HEK293 (cell line): Measurements from ENCODE around the gene SSTR4.

Source experiments
- BCL11A ChIP-seq: fragments of 450-650 bp; formaldehyde crosslinking; IDR thresholded peaks from 2 replicates; pipeline ENCODE4 v1.5.1; 2016; ENCODE audit warnings: low read depth, missing biosample characterization, missing genetic modification characterization
- CTCF ChIP-seq: fragments of 450-650 bp; formaldehyde crosslinking; IDR thresholded peaks from 2 replicates; pipeline ENCODE4 v1.5.1; 2016; ENCODE audit warnings: missing biosample characterization, missing genetic modification characterization
- SALL2 ChIP-seq: fragments of 450-650 bp; formaldehyde crosslinking; IDR thresholded peaks from 2 replicates; pipeline ENCODE4 v1.5.0; 2017; ENCODE audit warnings: missing biosample characterization, mild to moderate bottlenecking, missing genetic modification characterization, borderline replicate concordance
- ZNF350 ChIP-seq: fragments of 450-650 bp; formaldehyde crosslinking; IDR thresholded peaks from 2 replicates; pipeline ENCODE4 v1.5.0; 2017; ENCODE audit warnings: missing biosample characterization, mild to moderate bottlenecking, missing genetic modification characterization

GRCh38 chr20:22986601-22987000 lies 48.5 kb upstream of the SSTR4 start:
- TF ChIP-seq SALL2 (no peak), CTCF (tag by site-specific recombination) (no peak), BCL11A (tag by site-specific recombination) (no peak), ZNF350 (tag by site-specific recombination) (no peak)
